ENCODE results near the gene GRID2. TPM values are rescaled to one million over a fixed set of nuclear protein-coding genes. Genes with fewer than 3 reads are reported as not detected.

Gene GRID2
- total and polyA plus RNA-seq, 4 donors, result under 0.01 to 0.02 TPM; not detected in 2

DNA sequence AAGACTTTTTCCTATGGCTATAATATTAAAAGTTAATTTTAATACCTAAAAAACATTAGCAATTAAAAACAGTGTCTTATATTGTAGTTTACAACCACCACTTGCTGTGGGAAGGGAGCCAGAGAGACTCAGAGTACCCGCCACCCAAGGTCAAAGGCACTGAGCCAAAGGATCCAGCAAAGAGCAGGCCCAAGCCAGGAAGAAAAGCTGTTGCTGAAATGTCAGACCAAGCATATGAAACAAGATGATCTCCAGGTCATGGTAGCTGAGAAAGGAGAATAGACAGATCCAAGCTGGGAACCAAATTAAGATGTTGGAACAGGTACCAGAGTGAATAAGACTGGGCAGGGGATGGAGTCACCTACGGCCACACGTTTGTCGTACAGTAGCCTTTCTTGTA lies 1506.0 kb downstream of the GRID2 start:
- DNase-seq (ENCODE audit: low spot score), result no peak
- Histone ChIP-seq H3K27me3 (ENCODE audit: control insufficient read depth in 4 of 4, insufficient read depth in 4 of 4, low read length in 3 of 4) (peaks cover 0 to 8% (median 0%) of the 10 kb centered on the region in 4 donors), H3K4me1 (ENCODE audit: control insufficient read depth in 4 of 4, insufficient read depth in 4 of 4, low read length in 3 of 4) (no peaks in the 10 kb centered on the region), H3K4me3 (ENCODE audit: low read depth in 1 of 3, low read length in 3 of 3) (no peak overlapping the region), H3K36me3 (ENCODE audit: control insufficient read depth in 4 of 4, insufficient read depth in 3 of 4, low read depth in 1 of 4, low read length in 3 of 4) (no peaks in the 10 kb centered on the region), H3K27ac (ENCODE audit: low read depth in 1 of 2, low read length in 2 of 2) (no peak overlapping the region), H3K9me3 (ENCODE audit: control insufficient read depth in 4 of 4, low read length in 3 of 4) (no peaks in the 10 kb centered on the region), H3K9ac (ENCODE audit: low read depth in 1 of 2, low read length in 2 of 2) (no peak overlapping the region)
- TF ChIP-seq, protein P1, sequence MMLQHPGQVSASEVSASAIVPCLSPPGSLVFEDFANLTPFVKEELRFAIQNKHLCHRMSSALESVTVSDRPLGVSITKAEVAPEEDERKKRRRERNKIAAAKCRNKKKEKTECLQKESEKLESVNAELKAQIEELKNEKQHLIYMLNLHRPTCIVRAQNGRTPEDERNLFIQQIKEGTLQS (IDR thresholded peaks at IDR 0.05), result no peak
- TF ChIP-seq FOXA1 (IDR thresholded peaks at IDR 0.05), result no peak
- TF ChIP-seq HNF4G (IDR thresholded peaks at IDR 0.05), result no peak
- no peak for TF ChIP-seq GABPA (IDR thresholded peaks at IDR 0.05 in 1 of 2, conservative IDR thresholded peaks at IDR 0.05 in 1 of 2)
- TF ChIP-seq, protein P2, sequence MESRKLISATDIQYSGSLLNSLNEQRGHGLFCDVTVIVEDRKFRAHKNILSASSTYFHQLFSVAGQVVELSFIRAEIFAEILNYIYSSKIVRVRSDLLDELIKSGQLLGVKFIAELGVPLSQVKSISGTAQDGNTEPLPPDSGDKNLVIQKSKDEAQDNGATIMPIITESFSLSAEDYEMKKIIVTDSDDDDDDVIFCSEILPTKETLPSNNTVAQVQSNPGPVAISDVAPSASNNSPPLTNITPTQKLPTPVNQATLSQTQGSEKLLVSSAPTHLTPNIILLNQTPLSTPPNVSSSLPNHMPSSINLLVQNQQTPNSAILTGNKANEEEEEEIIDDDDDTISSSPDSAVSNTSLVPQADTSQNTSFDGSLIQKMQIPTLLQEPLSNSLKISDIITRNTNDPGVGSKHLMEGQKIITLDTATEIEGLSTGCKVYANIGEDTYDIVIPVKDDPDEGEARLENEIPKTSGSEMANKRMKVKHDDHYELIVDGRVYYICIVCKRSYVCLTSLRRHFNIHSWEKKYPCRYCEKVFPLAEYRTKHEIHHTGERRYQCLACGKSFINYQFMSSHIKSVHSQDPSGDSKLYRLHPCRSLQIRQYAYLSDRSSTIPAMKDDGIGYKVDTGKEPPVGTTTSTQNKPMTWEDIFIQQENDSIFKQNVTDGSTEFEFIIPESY (IDR thresholded peaks at IDR 0.05), result no peak
- no peak for TF ChIP-seq HNF4A (conservative IDR thresholded peaks at IDR 0.05)
- TF ChIP-seq JUND (IDR thresholded peaks at IDR 0.05), result no peak
- TF ChIP-seq, protein P3, sequence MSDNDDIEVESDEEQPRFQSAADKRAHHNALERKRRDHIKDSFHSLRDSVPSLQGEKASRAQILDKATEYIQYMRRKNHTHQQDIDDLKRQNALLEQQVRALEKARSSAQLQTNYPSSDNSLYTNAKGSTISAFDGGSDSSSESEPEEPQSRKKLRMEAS (IDR thresholded peaks at IDR 0.05), result no peak
- no peak for TF ChIP-seq EGR1 (IDR thresholded peaks at IDR 0.05; ENCODE audit: low read depth in 2 of 2)
- TF ChIP-seq FOXA2 (IDR thresholded peaks at IDR 0.05), result no peak
- TF ChIP-seq RXRA (IDR thresholded peaks at IDR 0.05), result no peak
- TF ChIP-seq, protein P4, sequence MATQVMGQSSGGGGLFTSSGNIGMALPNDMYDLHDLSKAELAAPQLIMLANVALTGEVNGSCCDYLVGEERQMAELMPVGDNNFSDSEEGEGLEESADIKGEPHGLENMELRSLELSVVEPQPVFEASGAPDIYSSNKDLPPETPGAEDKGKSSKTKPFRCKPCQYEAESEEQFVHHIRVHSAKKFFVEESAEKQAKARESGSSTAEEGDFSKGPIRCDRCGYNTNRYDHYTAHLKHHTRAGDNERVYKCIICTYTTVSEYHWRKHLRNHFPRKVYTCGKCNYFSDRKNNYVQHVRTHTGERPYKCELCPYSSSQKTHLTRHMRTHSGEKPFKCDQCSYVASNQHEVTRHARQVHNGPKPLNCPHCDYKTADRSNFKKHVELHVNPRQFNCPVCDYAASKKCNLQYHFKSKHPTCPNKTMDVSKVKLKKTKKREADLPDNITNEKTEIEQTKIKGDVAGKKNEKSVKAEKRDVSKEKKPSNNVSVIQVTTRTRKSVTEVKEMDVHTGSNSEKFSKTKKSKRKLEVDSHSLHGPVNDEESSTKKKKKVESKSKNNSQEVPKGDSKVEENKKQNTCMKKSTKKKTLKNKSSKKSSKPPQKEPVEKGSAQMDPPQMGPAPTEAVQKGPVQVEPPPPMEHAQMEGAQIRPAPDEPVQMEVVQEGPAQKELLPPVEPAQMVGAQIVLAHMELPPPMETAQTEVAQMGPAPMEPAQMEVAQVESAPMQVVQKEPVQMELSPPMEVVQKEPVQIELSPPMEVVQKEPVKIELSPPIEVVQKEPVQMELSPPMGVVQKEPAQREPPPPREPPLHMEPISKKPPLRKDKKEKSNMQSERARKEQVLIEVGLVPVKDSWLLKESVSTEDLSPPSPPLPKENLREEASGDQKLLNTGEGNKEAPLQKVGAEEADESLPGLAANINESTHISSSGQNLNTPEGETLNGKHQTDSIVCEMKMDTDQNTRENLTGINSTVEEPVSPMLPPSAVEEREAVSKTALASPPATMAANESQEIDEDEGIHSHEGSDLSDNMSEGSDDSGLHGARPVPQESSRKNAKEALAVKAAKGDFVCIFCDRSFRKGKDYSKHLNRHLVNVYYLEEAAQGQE (IDR thresholded peaks at IDR 0.05), result no peak
- TF ChIP-seq, protein P5, sequence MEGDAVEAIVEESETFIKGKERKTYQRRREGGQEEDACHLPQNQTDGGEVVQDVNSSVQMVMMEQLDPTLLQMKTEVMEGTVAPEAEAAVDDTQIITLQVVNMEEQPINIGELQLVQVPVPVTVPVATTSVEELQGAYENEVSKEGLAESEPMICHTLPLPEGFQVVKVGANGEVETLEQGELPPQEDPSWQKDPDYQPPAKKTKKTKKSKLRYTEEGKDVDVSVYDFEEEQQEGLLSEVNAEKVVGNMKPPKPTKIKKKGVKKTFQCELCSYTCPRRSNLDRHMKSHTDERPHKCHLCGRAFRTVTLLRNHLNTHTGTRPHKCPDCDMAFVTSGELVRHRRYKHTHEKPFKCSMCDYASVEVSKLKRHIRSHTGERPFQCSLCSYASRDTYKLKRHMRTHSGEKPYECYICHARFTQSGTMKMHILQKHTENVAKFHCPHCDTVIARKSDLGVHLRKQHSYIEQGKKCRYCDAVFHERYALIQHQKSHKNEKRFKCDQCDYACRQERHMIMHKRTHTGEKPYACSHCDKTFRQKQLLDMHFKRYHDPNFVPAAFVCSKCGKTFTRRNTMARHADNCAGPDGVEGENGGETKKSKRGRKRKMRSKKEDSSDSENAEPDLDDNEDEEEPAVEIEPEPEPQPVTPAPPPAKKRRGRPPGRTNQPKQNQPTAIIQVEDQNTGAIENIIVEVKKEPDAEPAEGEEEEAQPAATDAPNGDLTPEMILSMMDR (IDR thresholded peaks at IDR 0.05; ENCODE audit: low read depth, low read length, missing input control), result no peak
- TF ChIP-seq YY1 (IDR thresholded peaks at IDR 0.05), result no peak
- 78% methylated on average over 4 of the region's 4 CpGs for WGBS

DNA sequence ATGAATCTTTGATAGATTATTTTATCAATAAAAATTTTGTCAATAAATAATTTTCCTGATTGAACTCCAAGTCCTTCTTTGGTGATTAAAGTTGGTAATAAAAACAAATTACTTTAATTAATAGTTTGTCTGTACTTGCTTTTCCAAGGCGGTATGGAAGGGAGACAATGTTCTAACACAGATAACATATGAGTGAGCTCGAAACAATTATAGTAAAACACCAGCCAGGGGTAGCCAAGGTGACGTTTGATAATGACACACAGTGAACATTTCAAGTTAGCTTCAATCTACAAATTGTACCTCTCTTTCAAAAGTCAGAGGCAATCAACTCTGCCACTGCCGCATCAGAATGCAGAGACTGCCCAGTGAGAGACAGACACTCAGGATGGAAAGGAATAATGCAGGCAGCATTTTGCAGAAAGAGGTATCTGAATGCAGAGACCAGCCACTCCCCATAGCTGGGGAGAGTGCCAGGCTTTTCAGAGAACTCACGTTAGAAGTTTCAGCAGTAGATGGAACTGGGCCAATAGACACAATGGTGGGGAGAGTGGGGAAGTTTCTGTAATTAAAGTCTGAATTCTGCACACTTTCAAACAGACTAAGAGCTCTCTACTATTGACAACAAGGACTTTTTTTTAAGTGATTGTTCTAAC lies 1506.7 kb downstream of the GRID2 start:
- no peaks in the 10 kb centered on the region for H3K4me1 ChIP-seq (ENCODE audit: control insufficient read depth in 4 of 4, insufficient read depth in 4 of 4, low read length in 3 of 4)
- TF ChIP-seq NR2F2 (IDR thresholded peaks at IDR 0.05), result no peak
- no peak for TF ChIP-seq HNF4A (conservative IDR thresholded peaks at IDR 0.05)
- TF ChIP-seq, protein P3 (IDR thresholded peaks at IDR 0.05), result no peak
- TF ChIP-seq YY1 (IDR thresholded peaks at IDR 0.05), result no peak
- TF ChIP-seq HNF4G (IDR thresholded peaks at IDR 0.05), result no peak
- TF ChIP-seq, protein P5 (IDR thresholded peaks at IDR 0.05; ENCODE audit: low read depth, low read length, missing input control), result no peak
- TF ChIP-seq EGR1 (IDR thresholded peaks at IDR 0.05; ENCODE audit: low read depth in 2 of 2), result no peak

More for the DNA sequence above, 1506.7 kb downstream of the GRID2 start:
- WGBS, result 43% methylated on average over 5 of the region's 5 CpGs
- DNase-seq (ENCODE audit: low spot score), result no peak
- peaks cover 0 to 8% (median 0%) of the 10 kb centered on the region in 4 donors for H3K27me3 ChIP-seq (ENCODE audit: control insufficient read depth in 4 of 4, insufficient read depth in 4 of 4, low read length in 3 of 4)
- no peak overlapping the region for H3K9ac ChIP-seq (ENCODE audit: low read depth in 1 of 2, low read length in 2 of 2)
- H3K4me3 ChIP-seq (ENCODE audit: low read depth in 1 of 3, low read length in 3 of 3), result no peak overlapping the region
- no peak overlapping the region for H3K27ac ChIP-seq (ENCODE audit: low read depth in 1 of 2, low read length in 2 of 2)
- no peaks in the 10 kb centered on the region for H3K36me3 ChIP-seq (ENCODE audit: control insufficient read depth in 4 of 4, insufficient read depth in 3 of 4, low read depth in 1 of 4, low read length in 3 of 4)
- H3K9me3 ChIP-seq (ENCODE audit: control insufficient read depth in 4 of 4, low read length in 3 of 4), result no peaks in the 10 kb centered on the region

All from liver (tissue), 9 donors.